ENCODE results near the gene CCDC24.

The CCDC24 gene

GRCh38 chr1:43956234-43956633 lies 35.2 kb upstream of the CCDC24 start:
- no peak for DNase-seq (ENCODE audit: low read depth)
- TF ChIP-seq CTCF (IDR thresholded peaks at IDR 0.05; ENCODE audit: low read depth, low read length, missing control alignments) = no peak
- no peak overlapping the region for H3K4me3 ChIP-seq (ENCODE audit: low read depth, low read length)

- TF ChIP-seq CTCF (IDR thresholded peaks at IDR 0.05; ENCODE audit: low read depth, low read length, missing control alignments) = no peak
- DNase-seq (ENCODE audit: low read depth) = no peak
- H3K4me3 ChIP-seq (ENCODE audit: low read depth, low read length) = no peak overlapping the region
These were observed 33.9 kb upstream of the CCDC24 start for GRCh38 chr1:43957407-43958040.

DNA sequence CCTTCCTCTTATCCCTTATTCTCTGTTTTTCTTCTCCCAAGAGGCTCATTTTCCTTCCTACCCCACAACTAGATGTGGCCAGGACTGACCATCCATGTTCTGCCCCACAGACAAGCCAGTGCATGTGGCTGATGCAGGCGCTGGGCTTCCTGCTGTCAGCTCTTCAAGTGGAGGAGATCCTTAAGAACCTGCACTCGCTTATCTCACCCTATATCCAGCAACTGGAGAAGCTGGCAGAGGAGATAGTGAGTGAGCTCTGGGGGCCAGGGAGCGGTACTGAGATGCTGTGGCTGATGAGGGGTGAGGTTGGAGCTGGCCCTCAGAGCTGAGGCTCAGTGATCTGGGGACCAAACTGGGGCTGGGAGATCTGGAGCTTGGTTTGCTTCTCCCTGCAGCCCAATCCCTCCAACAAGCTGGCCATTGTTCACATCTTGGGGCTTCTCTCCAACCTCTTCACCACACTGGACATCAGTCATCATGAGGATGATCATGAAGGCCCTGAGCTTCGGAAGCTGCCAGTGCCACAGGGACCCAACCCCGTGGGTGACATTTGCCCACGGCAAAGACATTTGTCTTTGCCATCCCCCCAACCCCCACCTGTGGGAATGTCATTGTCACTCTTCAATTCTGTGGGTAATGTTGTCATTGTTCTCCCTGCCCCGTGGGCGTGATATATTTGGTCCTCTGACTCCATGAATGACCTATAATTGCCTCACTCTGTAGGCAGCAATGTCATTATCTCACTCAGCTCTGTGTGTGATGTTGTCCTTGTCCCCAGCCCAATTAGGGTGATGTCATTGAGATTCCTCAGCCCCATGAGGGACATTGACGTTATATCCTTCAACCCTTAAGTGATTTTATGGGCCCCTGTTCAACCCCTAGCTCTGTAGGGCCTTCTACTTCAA lies 32.8 kb upstream of the CCDC24 start:
- no peak for TF ChIP-seq CTCF (IDR thresholded peaks at IDR 0.05; ENCODE audit: low read depth, low read length, missing control alignments)
- DNase-seq (ENCODE audit: low read depth) = no peak
- no peak overlapping the region for H3K4me3 ChIP-seq (ENCODE audit: low read depth, low read length)

DNA sequence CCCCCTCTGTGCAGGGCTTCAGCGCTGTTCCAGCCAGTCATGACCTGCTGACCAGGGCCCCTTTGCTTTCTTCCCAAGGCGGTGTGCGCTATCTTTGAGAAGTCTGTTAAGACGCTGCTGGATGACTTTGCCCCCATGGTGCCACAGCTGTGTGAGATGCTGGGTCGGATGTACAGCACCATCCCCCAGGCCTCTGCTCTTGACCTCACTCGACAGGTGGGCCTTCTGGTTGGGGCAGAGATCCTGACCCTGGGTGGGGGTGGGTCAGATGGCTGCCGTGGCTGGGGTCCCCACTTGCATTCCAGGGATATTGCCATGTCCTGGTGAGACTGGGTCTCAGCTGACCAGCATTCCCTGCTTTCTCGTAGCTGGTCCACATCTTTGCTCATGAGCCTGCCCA lies 30.6 kb upstream of the CCDC24 start:
- DNase-seq (ENCODE audit: low read depth) = no peak
- no peak overlapping the region for H3K4me3 ChIP-seq (ENCODE audit: low read depth, low read length)
- no peak for TF ChIP-seq CTCF (IDR thresholded peaks at IDR 0.05; ENCODE audit: low read depth, low read length, missing control alignments)

- no peak for TF ChIP-seq CTCF (IDR thresholded peaks at IDR 0.05; ENCODE audit: low read depth, low read length, missing control alignments)
- no peak overlapping the region for H3K4me3 ChIP-seq (ENCODE audit: low read depth, low read length)
- no peak for DNase-seq (ENCODE audit: low read depth)
These were observed 29.7 kb upstream of the CCDC24 start for GRCh38 chr1:43961692-43962091.

GRCh38 chr1:43962324-43962723 lies 29.1 kb upstream of the CCDC24 start:
- TF ChIP-seq CTCF (IDR thresholded peaks at IDR 0.05; ENCODE audit: low read depth, low read length, missing control alignments) = no peak
- no peak overlapping the region for H3K4me3 ChIP-seq (ENCODE audit: low read depth, low read length)
- no peak for DNase-seq (ENCODE audit: low read depth)
